HL-60 (cell line): ENCODE measurements around the gene FAM114A2.

Experiments
- DNase-seq, 2 experiments: peaks; one replicate each; pipeline ENCODE4 v3.0.0-alpha.2; 2010 to 2020; ENCODE audit warnings: low read depth in 1 of 2, low spot score in 1 of 2
- H3K27ac ChIP-seq: fragments of 250-450 bp; sonication (Bioruptor Pico); replicated peaks from 2 replicates; pipeline ENCODE4 v1.5.1; 2020; ENCODE audit warnings: mild to moderate bottlenecking, moderate library complexity
- H3K27me3 ChIP-seq: fragments of 250-450 bp; sonication (Bioruptor Pico); 2 replicates; pipeline ENCODE4 v1.5.1; 2021; ENCODE audit warnings: mild to moderate bottlenecking, moderate library complexity; ENCODE audit not compliant: insufficient read depth, poor library complexity, severe bottlenecking
- H3K4me3 ChIP-seq: replicated peaks from 2 replicates; pipeline ENCODE4 v1.5.1; 2011; ENCODE audit warnings: mild to moderate bottlenecking, control low read depth, low read length; ENCODE audit not compliant: insufficient read depth
- GABPA ChIP-seq: IDR thresholded peaks from 2 replicates; pipeline ENCODE4 v1.6.1; 2012; ENCODE audit warnings: low read depth
- POLR2AphosphoS5 ChIP-seq: IDR thresholded peaks from 2 replicates; pipeline ENCODE4 v1.6.1; 2012; ENCODE audit warnings: low read depth
- REST ChIP-seq: IDR thresholded peaks from 2 replicates; pipeline ENCODE4 v1.6.1; 2012; ENCODE audit warnings: low read depth; ENCODE audit not compliant: insufficient replicate concordance
- SPI1 ChIP-seq: IDR thresholded peaks from 2 replicates; pipeline ENCODE4 v1.6.1; 2012; ENCODE audit warnings: low read depth, mild to moderate bottlenecking, borderline replicate concordance
- TF ChIP-seq, protein P1 (sequence below): IDR thresholded peaks from one replicate; pipeline ENCODE4 v1.5.1; 2011; ENCODE audit warnings: low read length, control low read depth, inconsistent platforms; ENCODE audit not compliant: insufficient read depth

The FAM114A2 gene

DNA sequence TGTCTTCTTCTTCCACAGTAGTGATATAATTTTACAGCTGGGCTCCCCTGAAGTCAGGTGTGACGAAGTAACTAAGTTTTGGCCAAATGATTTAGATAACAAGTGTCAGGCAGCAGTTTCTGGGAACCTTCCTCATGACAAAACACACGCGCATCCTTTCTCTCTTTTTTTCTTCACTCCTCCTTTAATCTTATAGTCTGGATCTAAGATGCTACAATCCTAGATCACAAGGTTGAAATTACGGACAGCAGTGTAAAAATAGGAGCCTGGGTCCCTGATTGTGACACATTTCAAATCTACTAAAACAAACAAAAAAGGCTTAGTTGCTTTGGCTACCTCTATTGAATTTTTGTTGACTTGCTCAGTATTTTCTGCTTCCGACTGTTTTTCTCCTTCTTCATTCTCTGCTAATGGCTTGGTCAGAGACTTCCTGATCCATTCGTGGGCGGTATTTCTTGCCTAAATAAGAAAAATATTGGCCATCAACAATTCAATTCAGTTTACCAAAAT, 36.1 kb downstream of the FAM114A2 start:
- Histone ChIP-seq H3K27me3 (no peaks in the 10 kb centered on the region), H3K4me3 (no peak overlapping the region), H3K27ac (no peak overlapping the region)
- TF ChIP-seq POLR2AphosphoS5 (no peak), SPI1 (no peak), GABPA (no peak), REST (no peak)
- TF ChIP-seq, protein P1, sequence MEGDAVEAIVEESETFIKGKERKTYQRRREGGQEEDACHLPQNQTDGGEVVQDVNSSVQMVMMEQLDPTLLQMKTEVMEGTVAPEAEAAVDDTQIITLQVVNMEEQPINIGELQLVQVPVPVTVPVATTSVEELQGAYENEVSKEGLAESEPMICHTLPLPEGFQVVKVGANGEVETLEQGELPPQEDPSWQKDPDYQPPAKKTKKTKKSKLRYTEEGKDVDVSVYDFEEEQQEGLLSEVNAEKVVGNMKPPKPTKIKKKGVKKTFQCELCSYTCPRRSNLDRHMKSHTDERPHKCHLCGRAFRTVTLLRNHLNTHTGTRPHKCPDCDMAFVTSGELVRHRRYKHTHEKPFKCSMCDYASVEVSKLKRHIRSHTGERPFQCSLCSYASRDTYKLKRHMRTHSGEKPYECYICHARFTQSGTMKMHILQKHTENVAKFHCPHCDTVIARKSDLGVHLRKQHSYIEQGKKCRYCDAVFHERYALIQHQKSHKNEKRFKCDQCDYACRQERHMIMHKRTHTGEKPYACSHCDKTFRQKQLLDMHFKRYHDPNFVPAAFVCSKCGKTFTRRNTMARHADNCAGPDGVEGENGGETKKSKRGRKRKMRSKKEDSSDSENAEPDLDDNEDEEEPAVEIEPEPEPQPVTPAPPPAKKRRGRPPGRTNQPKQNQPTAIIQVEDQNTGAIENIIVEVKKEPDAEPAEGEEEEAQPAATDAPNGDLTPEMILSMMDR, result no peak
- no peak for DNase-seq

GRCh38 chr5:154002093-154002492, 36.6 kb downstream of the FAM114A2 start:
- H3K27ac ChIP-seq, result no peak overlapping the region
- TF ChIP-seq REST (no peak), SPI1 (no peak), GABPA (no peak), POLR2AphosphoS5 (no peak)
- TF ChIP-seq, protein P1, result no peak

DNA sequence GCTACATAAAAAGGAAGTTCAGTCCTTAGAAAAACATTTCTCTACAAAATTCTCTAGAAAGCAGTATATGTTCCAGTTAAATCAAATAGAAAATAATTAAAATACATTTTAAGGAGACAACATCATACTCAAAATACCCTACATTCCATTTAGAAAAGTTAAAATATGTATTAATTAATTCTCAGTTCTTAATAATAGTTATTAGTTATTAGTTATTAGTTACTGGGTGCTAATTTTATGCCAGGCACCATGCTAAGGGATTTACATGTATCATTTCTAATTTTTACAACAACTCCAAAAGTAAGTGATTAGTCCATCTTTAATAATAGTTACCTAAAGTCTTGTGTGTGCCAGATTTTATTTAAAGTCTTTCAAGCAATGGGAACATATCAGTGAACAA, 38.0 kb downstream of the FAM114A2 start:
- Histone ChIP-seq H3K27me3 (no peaks in the 10 kb centered on the region), H3K27ac (no peak overlapping the region), H3K4me3 (no peak overlapping the region)
- no peak for TF ChIP-seq POLR2AphosphoS5
- TF ChIP-seq SPI1, result no peak
- no peak for TF ChIP-seq GABPA
- no peak for DNase-seq

More at GRCh38 chr5:154002093-154002492, 36.6 kb downstream of the FAM114A2 start:
- no peaks in the 10 kb centered on the region for H3K27me3 ChIP-seq
- no peak for DNase-seq
- no peak overlapping the region for H3K4me3 ChIP-seq

DNA sequence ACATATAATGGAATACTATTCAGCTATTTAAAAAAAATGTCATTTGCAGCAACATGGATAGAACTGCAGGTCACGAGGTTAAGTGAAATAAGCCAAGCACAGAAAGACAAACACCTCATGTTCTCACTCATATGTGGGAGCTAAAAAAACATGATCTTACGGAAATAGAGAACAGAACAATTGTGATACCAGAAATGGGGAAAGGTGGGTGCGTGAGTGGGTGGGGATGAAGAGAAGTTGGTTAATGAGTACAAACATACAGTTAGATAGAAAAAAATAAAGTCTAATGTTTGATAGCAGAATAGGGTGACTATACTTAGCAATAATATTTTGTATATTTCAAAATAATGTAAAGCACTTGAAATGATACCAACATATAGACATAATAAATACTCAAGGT, 38.7 kb downstream of the FAM114A2 start:
- no peak for DNase-seq
- TF ChIP-seq SPI1 (no peak), POLR2AphosphoS5 (no peak), GABPA (no peak), REST (no peak)
- TF ChIP-seq, protein P1, result no peak
- no peak overlapping the region for H3K4me3 ChIP-seq

More for the DNA sequence above, 38.7 kb downstream of the FAM114A2 start:
- Histone ChIP-seq H3K27me3 (no peaks in the 10 kb centered on the region), H3K27ac (no peak overlapping the region)
